ENCODE measurements around the gene ZNF239. TPM values are rescaled to one million over a fixed set of nuclear protein-coding genes. Genes with fewer than 3 reads are reported as not detected.

ZNF239 gene
- total and polyA plus RNA-seq, 2 of the 8 experiments (the other 6 are each of a cell fraction or from before 2014, with no cell fraction given), result 2.4 to 11.4 TPM

- TF ChIP-seq, protein P1, sequence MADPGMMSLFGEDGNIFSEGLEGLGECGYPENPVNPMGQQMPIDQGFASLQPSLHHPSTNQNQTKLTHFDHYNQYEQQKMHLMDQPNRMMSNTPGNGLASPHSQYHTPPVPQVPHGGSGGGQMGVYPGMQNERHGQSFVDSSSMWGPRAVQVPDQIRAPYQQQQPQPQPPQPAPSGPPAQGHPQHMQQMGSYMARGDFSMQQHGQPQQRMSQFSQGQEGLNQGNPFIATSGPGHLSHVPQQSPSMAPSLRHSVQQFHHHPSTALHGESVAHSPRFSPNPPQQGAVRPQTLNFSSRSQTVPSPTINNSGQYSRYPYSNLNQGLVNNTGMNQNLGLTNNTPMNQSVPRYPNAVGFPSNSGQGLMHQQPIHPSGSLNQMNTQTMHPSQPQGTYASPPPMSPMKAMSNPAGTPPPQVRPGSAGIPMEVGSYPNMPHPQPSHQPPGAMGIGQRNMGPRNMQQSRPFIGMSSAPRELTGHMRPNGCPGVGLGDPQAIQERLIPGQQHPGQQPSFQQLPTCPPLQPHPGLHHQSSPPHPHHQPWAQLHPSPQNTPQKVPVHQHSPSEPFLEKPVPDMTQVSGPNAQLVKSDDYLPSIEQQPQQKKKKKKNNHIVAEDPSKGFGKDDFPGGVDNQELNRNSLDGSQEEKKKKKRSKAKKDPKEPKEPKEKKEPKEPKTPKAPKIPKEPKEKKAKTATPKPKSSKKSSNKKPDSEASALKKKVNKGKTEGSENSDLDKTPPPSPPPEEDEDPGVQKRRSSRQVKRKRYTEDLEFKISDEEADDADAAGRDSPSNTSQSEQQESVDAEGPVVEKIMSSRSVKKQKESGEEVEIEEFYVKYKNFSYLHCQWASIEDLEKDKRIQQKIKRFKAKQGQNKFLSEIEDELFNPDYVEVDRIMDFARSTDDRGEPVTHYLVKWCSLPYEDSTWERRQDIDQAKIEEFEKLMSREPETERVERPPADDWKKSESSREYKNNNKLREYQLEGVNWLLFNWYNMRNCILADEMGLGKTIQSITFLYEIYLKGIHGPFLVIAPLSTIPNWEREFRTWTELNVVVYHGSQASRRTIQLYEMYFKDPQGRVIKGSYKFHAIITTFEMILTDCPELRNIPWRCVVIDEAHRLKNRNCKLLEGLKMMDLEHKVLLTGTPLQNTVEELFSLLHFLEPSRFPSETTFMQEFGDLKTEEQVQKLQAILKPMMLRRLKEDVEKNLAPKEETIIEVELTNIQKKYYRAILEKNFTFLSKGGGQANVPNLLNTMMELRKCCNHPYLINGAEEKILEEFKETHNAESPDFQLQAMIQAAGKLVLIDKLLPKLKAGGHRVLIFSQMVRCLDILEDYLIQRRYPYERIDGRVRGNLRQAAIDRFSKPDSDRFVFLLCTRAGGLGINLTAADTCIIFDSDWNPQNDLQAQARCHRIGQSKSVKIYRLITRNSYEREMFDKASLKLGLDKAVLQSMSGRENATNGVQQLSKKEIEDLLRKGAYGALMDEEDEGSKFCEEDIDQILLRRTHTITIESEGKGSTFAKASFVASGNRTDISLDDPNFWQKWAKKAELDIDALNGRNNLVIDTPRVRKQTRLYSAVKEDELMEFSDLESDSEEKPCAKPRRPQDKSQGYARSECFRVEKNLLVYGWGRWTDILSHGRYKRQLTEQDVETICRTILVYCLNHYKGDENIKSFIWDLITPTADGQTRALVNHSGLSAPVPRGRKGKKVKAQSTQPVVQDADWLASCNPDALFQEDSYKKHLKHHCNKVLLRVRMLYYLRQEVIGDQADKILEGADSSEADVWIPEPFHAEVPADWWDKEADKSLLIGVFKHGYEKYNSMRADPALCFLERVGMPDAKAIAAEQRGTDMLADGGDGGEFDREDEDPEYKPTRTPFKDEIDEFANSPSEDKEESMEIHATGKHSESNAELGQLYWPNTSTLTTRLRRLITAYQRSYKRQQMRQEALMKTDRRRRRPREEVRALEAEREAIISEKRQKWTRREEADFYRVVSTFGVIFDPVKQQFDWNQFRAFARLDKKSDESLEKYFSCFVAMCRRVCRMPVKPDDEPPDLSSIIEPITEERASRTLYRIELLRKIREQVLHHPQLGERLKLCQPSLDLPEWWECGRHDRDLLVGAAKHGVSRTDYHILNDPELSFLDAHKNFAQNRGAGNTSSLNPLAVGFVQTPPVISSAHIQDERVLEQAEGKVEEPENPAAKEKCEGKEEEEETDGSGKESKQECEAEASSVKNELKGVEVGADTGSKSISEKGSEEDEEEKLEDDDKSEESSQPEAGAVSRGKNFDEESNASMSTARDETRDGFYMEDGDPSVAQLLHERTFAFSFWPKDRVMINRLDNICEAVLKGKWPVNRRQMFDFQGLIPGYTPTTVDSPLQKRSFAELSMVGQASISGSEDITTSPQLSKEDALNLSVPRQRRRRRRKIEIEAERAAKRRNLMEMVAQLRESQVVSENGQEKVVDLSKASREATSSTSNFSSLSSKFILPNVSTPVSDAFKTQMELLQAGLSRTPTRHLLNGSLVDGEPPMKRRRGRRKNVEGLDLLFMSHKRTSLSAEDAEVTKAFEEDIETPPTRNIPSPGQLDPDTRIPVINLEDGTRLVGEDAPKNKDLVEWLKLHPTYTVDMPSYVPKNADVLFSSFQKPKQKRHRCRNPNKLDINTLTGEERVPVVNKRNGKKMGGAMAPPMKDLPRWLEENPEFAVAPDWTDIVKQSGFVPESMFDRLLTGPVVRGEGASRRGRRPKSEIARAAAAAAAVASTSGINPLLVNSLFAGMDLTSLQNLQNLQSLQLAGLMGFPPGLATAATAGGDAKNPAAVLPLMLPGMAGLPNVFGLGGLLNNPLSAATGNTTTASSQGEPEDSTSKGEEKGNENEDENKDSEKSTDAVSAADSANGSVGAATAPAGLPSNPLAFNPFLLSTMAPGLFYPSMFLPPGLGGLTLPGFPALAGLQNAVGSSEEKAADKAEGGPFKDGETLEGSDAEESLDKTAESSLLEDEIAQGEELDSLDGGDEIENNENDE (IDR thresholded peaks at IDR 0.05; ENCODE audit: insufficient replicate concordance, low read length), result no peak
- TF ChIP-seq RNF2 (IDR thresholded peaks at IDR 0.05; ENCODE audit: borderline replicate concordance, low read depth, low read length, missing control alignments, poor library complexity, severe bottlenecking) (no peak), POLR2A (IDR thresholded peaks at IDR 0.05; ENCODE audit: control extremely low read depth in 1 of 2, low read depth in 2 of 2, low read length in 2 of 2) (no peak), POLR2AphosphoS5 (IDR thresholded peaks at IDR 0.05; ENCODE audit: low read depth, low read length) (no peak), RAD21 (IDR thresholded peaks at IDR 0.05 in 1 of 2, conservative IDR thresholded peaks at IDR 0.05 in 1 of 2; ENCODE audit: low read depth in 2 of 2, low read length in 2 of 2) (no peak), FOSL1 (IDR thresholded peaks at IDR 0.05; ENCODE audit: insufficient read depth, low read depth, low read length) (no peak), HDAC6 (IDR thresholded peaks at IDR 0.05; ENCODE audit: low read depth, low read length) (no peak), SAP30 (IDR thresholded peaks at IDR 0.05; ENCODE audit: insufficient read depth, insufficient replicate concordance, low read length) (no peak)
These were observed 48.9 kb upstream of the ZNF239 start (continued) for GRCh38 chr10:43623351-43623750.
